Trophoblast cell (in vitro differentiated cells and primary cell): Measurements from ENCODE around the gene SORL1.
"Not testable (repeated sequence)": the region's sequence is repeated elsewhere in the genome, so short reads cannot be mapped to it uniquely, and the experiment has no call there.

Source experiments
- DNase-seq, 2 donors: peaks; one replicate each; pipeline ENCODE4 v3.0.0-alpha.2; 2016
- H2AFZ ChIP-seq: 2 replicates; pipeline ENCODE4 v1.6.1; 2013; ENCODE audit warnings: low read length, moderate library complexity, mild to moderate bottlenecking; ENCODE audit not compliant: insufficient read depth, poor library complexity
- H2AK5ac ChIP-seq: 2 replicates; pipeline ENCODE4 v1.6.1; 2013; ENCODE audit warnings: mild to moderate bottlenecking, low read length
- H2BK120ac ChIP-seq: 2 replicates; pipeline ENCODE4 v1.6.1; 2013; ENCODE audit warnings: low read length, mild to moderate bottlenecking, moderate library complexity; ENCODE audit not compliant: insufficient read depth, poor library complexity
- H2BK12ac ChIP-seq: 2 replicates; pipeline ENCODE4 v1.6.1; 2013; ENCODE audit warnings: mild to moderate bottlenecking, low read length, moderate library complexity
- H2BK5ac ChIP-seq: 2 replicates; pipeline ENCODE4 v1.6.1; 2013; ENCODE audit warnings: low read length, low read depth, moderate library complexity, mild to moderate bottlenecking; ENCODE audit not compliant: poor library complexity
- H3K14ac ChIP-seq: 2 replicates; pipeline ENCODE4 v1.6.1; 2013; ENCODE audit warnings: mild to moderate bottlenecking, low read length
- H3K18ac ChIP-seq: 2 replicates; pipeline ENCODE4 v1.6.1; 2013; ENCODE audit warnings: mild to moderate bottlenecking, low read length
- H3K23ac ChIP-seq: 2 replicates; pipeline ENCODE4 v1.6.1; 2013; ENCODE audit warnings: low read length
- H3K27ac ChIP-seq: 2 replicates; pipeline ENCODE4 v1.5.1; 2013; ENCODE audit warnings: low read depth, mild to moderate bottlenecking, inconsistent platforms, low read length, moderate library complexity
- H3K27me3 ChIP-seq: 2 replicates; pipeline ENCODE4 v1.6.1; 2013; ENCODE audit warnings: inconsistent platforms, mild to moderate bottlenecking, low read length, moderate library complexity; ENCODE audit not compliant: insufficient read depth
- H3K36me3 ChIP-seq, 2 experiments: 1 replicate in 1 of 2; 2 replicates in 1 of 2; pipeline ENCODE4 v1.6.1; 2013; ENCODE audit warnings: low read length in 2 of 2, mild to moderate bottlenecking in 2 of 2, moderate library complexity in 1 of 2; ENCODE audit not compliant: insufficient read depth in 2 of 2, control insufficient read depth in 1 of 2
- H3K4ac ChIP-seq: 2 replicates; pipeline ENCODE4 v1.6.1; 2013; ENCODE audit warnings: low read depth, mild to moderate bottlenecking, low read length, moderate library complexity
- H3K4me1 ChIP-seq, 2 experiments: 1 replicate in 1 of 2; 2 replicates in 1 of 2; pipeline ENCODE4 v1.6.1; 2013; ENCODE audit warnings: low read length in 2 of 2, mild to moderate bottlenecking in 2 of 2, moderate library complexity in 1 of 2; ENCODE audit not compliant: insufficient read depth in 2 of 2, control insufficient read depth in 1 of 2
- H3K4me2 ChIP-seq: 2 replicates; pipeline ENCODE4 v1.6.1; 2013; ENCODE audit warnings: inconsistent platforms, mild to moderate bottlenecking, low read length, moderate library complexity
- H3K4me3 ChIP-seq: 2 replicates; pipeline ENCODE4 v1.5.1; 2013; ENCODE audit warnings: mild to moderate bottlenecking, low read depth, low read length, inconsistent platforms
- H3K79me1 ChIP-seq: one replicate; pipeline ENCODE4 v1.6.1; 2013; ENCODE audit warnings: low read length
- H3K79me2 ChIP-seq: 2 replicates; pipeline ENCODE4 v1.6.1; 2013; ENCODE audit warnings: low read length, mild to moderate bottlenecking; ENCODE audit not compliant: control insufficient read depth, insufficient read depth, poor library complexity
- H3K9ac ChIP-seq: 2 replicates; pipeline ENCODE4 v1.6.1; 2013; ENCODE audit warnings: mild to moderate bottlenecking, low read length
- H3K9me3 ChIP-seq: 2 replicates; pipeline ENCODE4 v1.6.1; 2013; ENCODE audit warnings: low read depth, mild to moderate bottlenecking, control low read depth, inconsistent platforms, low read length; ENCODE audit not compliant: insufficient read depth
- H4K12ac ChIP-seq: 2 replicates; pipeline ENCODE4 v1.6.1; 2013; ENCODE audit warnings: low read depth, mild to moderate bottlenecking, low read length, moderate library complexity
- H4K8ac ChIP-seq: 2 replicates; pipeline ENCODE4 v1.6.1; 2013; ENCODE audit warnings: low read depth, mild to moderate bottlenecking, low read length, moderate library complexity
- H4K91ac ChIP-seq: one replicate; pipeline ENCODE4 v1.6.1; 2013; ENCODE audit warnings: low read depth, mild to moderate bottlenecking, low read length, moderate library complexity
- WGBS: extraction: QIAGEN DNeasy Blood & Tissue Kit; methylation state at CpG from one replicate; pipeline ENCODE4 v1.1.7; 2013; ENCODE audit warnings: missing lambda C conversion rate; ENCODE audit not compliant: insufficient read length, insufficient coverage; ENCODE audit errors: extremely low coverage; 5-methylcytosine and 5-hydroxymethylcytosine counted together

SORL1 gene

DNA sequence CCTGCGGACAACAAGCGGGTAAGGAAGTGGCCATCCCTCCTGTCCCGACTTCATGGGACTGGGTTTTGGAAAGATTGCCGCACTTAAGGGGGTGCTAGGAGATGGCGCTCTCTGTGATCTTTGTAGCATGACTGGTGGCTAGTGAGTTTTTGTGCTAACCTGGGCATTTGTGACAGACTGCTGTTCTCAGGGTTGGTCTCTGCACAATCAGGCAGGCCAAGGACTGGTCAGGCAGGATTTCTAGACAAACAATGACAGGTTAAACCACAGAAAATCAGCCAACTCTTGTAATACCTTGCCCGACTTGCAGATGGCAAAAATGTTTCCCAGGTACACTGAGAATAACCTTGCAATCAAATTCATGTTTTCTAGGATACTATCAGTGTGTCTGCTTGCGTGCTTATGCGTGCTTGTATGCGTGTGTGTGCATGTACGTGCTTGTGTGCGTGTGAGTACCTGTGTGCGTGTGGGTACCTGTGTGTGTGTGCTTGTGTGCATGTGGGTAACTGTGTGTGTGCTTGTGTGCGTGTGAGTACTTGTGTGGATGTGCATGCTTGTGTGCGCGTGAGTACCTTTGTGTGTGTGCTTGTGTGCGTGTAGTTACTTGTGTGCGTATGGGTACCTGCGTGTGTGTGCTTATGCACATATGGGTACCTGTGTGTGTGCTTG lies 26.2 kb downstream of the SORL1 start:
- Histone ChIP-seq H3K4me1 (peaks cover 25 to 29% of the 10 kb centered on the region in 2 experiments), H3K4ac (no peak overlapping the region), H3K4me3 (peak overlapping the region; percentile 40), H3K14ac (no peak overlapping the region), H3K23ac (peak overlapping the region; percentile 43), H3K27me3 (no peaks in the 10 kb centered on the region), H3K36me3 (no peaks in the 10 kb centered on the region), H2BK5ac (no peak overlapping the region), H2BK120ac (no peak overlapping the region), H3K9me3 (peaks cover 4% of the 10 kb centered on the region), H2AFZ (no peak overlapping the region), H3K4me2 (peak overlapping the region; percentile 11), H3K18ac (no peak overlapping the region), H3K79me1 (peaks cover 9% of the 10 kb centered on the region), H3K27ac (no peak overlapping the region), H3K79me2 (peaks cover 2% of the 10 kb centered on the region), H4K12ac (no peak overlapping the region), H3K9ac (no peak overlapping the region), H2BK12ac (peak overlapping the region; percentile 58), H4K91ac (no peak overlapping the region), H2AK5ac (no peak overlapping the region), H4K8ac (no peak overlapping the region)
- DNase-seq, result no peak
- no CpG with 5 or more reads among the region's 18 CpGs for WGBS

DNA sequence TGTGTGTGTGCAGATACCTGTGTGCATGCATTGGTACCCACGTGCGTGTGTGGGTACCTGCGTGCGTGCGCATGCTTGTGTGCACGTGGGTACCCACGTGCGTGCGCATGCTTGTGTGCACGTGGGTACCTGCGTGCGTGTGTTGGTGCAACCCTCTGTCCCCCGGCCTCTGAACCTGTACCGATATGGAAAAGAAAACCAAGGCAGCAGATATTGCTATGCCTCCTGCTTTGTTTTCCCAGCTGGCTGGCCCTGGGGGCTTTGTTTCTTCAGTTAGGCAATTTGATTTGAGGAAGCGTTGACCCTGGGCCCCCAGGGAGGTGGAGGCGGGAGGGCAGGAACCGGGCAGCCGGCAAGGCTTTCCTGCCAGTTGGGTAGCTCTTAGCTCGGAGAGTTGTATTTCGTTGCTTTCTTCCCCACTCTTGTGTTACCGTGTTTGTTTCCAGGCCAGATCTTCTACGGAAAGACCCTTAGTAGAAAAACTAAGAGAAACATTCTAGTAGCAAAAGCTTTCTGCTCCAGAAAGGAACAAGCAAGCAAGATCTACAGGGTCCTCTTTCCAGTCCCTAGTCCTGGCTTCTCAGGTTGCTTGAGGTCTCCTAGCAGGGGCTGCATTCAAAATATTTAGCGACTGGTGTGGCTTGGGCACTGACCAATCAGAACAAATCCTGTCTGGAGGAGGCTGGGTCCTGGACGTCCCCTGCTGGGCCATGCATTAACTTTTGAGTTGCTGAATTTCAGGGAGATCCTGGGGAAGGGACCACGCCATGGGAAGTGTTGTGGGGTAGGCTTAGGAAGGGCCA lies 27.0 kb downstream of the SORL1 start:
- Histone ChIP-seq H3K14ac (no peak overlapping the region), H4K12ac (no peak overlapping the region), H3K18ac (no peak overlapping the region), H3K4me2 (peak overlapping the region; percentile 11), H3K79me1 (peaks cover 9% of the 10 kb centered on the region), H3K9ac (no peak overlapping the region), H3K27me3 (no peaks in the 10 kb centered on the region), H2AK5ac (no peak overlapping the region), H4K91ac (peak overlapping the region; percentile 21), H3K4me1 (peaks cover 25 to 29% of the 10 kb centered on the region in 2 experiments), H3K9me3 (peaks cover 4% of the 10 kb centered on the region), H3K23ac (peak overlapping the region; percentile 43), H3K4ac (no peak overlapping the region), H2BK5ac (no peak overlapping the region), H4K8ac (no peak overlapping the region), H3K36me3 (no peaks in the 10 kb centered on the region), H2BK12ac (no peak overlapping the region), H2AFZ (no peak overlapping the region), H3K79me2 (peaks cover 2% of the 10 kb centered on the region), H2BK120ac (no peak overlapping the region), H3K27ac (no peak overlapping the region), H3K4me3 (peak overlapping the region; percentile 40)
- no CpG with 5 or more reads among the region's 25 CpGs for WGBS
- no peak for DNase-seq

DNA sequence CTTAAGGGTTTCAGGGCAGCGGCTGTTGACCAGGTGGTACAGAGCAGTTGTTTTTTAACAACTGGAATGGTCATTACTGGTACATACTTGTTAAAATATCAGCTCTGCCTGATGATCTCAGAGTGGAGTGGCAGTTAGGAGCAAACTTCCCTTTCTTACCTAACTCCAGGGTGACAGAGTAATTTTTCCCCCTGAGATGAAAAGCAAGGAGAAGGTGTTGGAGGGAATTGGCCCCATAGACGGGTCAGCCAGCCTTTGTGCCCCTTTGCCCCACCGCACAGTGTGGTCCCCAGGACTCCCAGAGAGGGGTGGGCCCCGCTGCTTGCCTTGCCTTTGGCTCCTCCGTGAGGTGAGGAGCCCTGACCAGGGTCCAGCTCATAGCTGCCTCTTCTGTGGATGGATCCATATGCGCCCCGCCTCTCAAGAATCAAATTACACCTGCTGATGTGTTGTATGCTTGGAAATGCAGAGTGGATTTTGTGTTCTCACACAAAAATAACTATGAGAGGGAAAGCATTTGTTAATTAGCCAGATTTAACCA lies 27.7 kb downstream of the SORL1 start:
- Histone ChIP-seq H3K18ac (no peak overlapping the region), H4K8ac (no peak overlapping the region), H3K79me1 (peaks cover 9% of the 10 kb centered on the region), H2AFZ (no peak overlapping the region), H3K27me3 (no peaks in the 10 kb centered on the region), H2AK5ac (no peak overlapping the region), H3K36me3 (no peaks in the 10 kb centered on the region), H3K14ac (no peak overlapping the region), H4K12ac (no peak overlapping the region), H2BK120ac (peak overlapping the region; percentile 25), H2BK5ac (no peak overlapping the region), H3K9me3 (peaks cover 4% of the 10 kb centered on the region), H3K4me1 (peaks cover 25 to 29% of the 10 kb centered on the region in 2 experiments), H3K79me2 (peaks cover 2% of the 10 kb centered on the region), H3K4me3 (no peak overlapping the region), H3K23ac (no peak overlapping the region), H4K91ac (peak overlapping the region; percentile 21), H3K27ac (no peak overlapping the region), H2BK12ac (peak overlapping the region; percentile 23), H3K4me2 (no peak overlapping the region), H3K4ac (no peak overlapping the region), H3K9ac (no peak overlapping the region)
- no CpG with 5 or more reads among the region's 7 CpGs for WGBS
- DNase-seq, result no peak

DNA sequence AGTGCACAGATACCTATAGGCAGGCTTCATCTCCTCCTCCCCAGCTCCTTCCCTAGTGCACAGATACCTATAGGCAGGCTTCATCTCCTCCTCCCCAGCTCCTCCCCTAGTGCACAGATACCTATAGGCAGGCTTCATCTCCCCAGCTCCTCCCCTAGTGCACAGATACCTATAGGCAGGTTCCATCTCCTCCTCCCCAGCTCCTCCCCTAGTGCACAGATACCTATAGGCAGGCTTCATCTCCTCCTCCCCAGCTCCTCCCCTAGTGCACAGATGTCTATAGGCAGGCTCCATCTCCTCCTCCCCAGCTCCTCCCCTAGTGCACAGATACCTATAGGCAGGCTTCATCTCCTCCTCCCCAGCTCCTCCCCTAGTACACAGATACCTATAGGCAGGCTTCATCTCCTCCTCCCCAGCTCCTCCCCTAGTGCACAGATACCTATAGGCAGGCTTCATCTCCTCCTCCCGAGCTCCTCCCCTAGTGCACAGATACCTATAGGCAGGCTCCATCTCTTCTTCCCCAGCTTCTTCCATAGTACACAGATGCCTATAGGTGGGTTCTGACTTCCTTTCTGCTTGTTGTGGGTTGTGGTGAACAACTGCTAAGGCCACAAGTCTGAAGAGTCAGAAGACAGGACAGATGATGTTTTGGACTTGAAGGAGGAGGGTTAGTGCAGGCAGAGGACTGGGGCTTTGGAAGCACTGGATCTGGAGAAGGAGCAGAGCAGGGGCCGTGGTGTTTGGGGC lies 29.5 kb downstream of the SORL1 start:
- H3K27me3 ChIP-seq, H2AFZ ChIP-seq, H3K36me3 ChIP-seq, H3K9ac ChIP-seq, H3K9me3 ChIP-seq, H3K4me3 ChIP-seq, H3K79me2 ChIP-seq, H3K79me1 ChIP-seq, DNase-seq, H3K4me2 ChIP-seq, H4K12ac ChIP-seq, H4K8ac ChIP-seq: not testable (repeated sequence)
- H3K18ac ChIP-seq, result peak overlapping the region; percentile 41
- peak overlapping the region; percentile 56 for H3K23ac ChIP-seq
- H3K4me1 ChIP-seq, result peaks cover 25 to 29% of the 10 kb centered on the region in 2 experiments
- peak overlapping the region; percentile 42 for H2AK5ac ChIP-seq
- H2BK12ac ChIP-seq, result peak overlapping the region; percentile 46
- no CpG with 5 or more reads among the region's 2 CpGs for WGBS
- H3K27ac ChIP-seq, result peak overlapping the region; percentile 35
- peak overlapping the region; percentile 34 for H3K14ac ChIP-seq
- peak overlapping the region; percentile 29 for H2BK5ac ChIP-seq
- H2BK120ac ChIP-seq, result peak overlapping the region; percentile 64
- H4K91ac ChIP-seq, result peak overlapping the region; percentile 87
- peak overlapping the region; percentile 48 for H3K4ac ChIP-seq
